HepG2 (cell line): ENCODE measurements around the gene PADI6. TPM values are rescaled to one million over a fixed set of nuclear protein-coding genes. Genes with fewer than 3 reads are reported as not detected.

Experiments used
- ESRRA ChIP-seq: sonication (generic); formaldehyde crosslinking; IDR thresholded peaks from 2 replicates; pipeline ENCODE4 v1.5.1; 2020; ENCODE audit warnings: mild to moderate bottlenecking, low read depth, missing genetic modification reagents
- ETS1 ChIP-seq: sonication (generic); formaldehyde crosslinking; IDR thresholded peaks from 2 replicates; pipeline ENCODE4 v1.4.0; 2020; ENCODE audit warnings: missing genetic modification reagents
- FLYWCH1 ChIP-seq: sonication (generic); formaldehyde crosslinking; IDR thresholded peaks from 2 replicates; pipeline ENCODE4 v1.8.1; 2023; ENCODE audit warnings: mild to moderate bottlenecking, missing genetic modification reagents
- FOXC1 ChIP-seq: sonication (generic); formaldehyde crosslinking; IDR thresholded peaks from 2 replicates; pipeline ENCODE4 v1.8.0; 2022; ENCODE audit warnings: mild to moderate bottlenecking, missing genetic modification reagents, borderline replicate concordance
- GATAD2A ChIP-seq: IDR thresholded peaks from 2 replicates; pipeline ENCODE4 v1.6.1; 2016
- IRX3 ChIP-seq: sonication (generic); formaldehyde crosslinking; IDR thresholded peaks from 2 replicates; pipeline ENCODE4 v1.8.1; 2023; ENCODE audit warnings: mild to moderate bottlenecking, low read depth, missing genetic modification reagents, borderline replicate concordance
- MYC ChIP-seq: sonication (generic); formaldehyde crosslinking; IDR thresholded peaks from 2 replicates; pipeline ENCODE4 v1.9.0; 2021; ENCODE audit warnings: missing genetic modification reagents, borderline replicate concordance
- NCOA1 ChIP-seq: sonication (generic); formaldehyde crosslinking; IDR thresholded peaks from 2 replicates; pipeline ENCODE4 v1.9.0; 2021; ENCODE audit warnings: missing genetic modification reagents
- PITX1 ChIP-seq: sonication (generic); formaldehyde crosslinking; IDR thresholded peaks from 2 replicates; pipeline ENCODE4 v1.5.1; 2020; ENCODE audit warnings: mild to moderate bottlenecking, missing genetic modification reagents
- POLR2G ChIP-seq: fragments of 200-400 bp; formaldehyde crosslinking; IDR thresholded peaks from 2 replicates; pipeline ENCODE4 v1.6.1; 2018; ENCODE audit warnings: mild to moderate bottlenecking, low read depth, low read length, moderate library complexity
- SMC3 ChIP-seq: IDR thresholded peaks from 2 replicates; pipeline ENCODE4 v1.6.1; 2011; ENCODE audit warnings: low read length, improper control_type of control experiment
- SP2 ChIP-seq: sonication (generic); formaldehyde crosslinking; IDR thresholded peaks from 2 replicates; pipeline ENCODE4 v1.5.1; 2020; ENCODE audit warnings: mild to moderate bottlenecking, missing genetic modification reagents
- TEAD3 ChIP-seq: optimal IDR thresholded peaks from 2 replicates; pipeline ENCODE3; 2016; ENCODE audit warnings: borderline replicate concordance
- YEATS4 ChIP-seq: sonication (generic); formaldehyde crosslinking; IDR thresholded peaks from 2 replicates; pipeline ENCODE4 v1.4.0; 2020; ENCODE audit warnings: missing genetic modification reagents, borderline replicate concordance
- ZMYM3 ChIP-seq: sonication (generic); formaldehyde crosslinking; IDR thresholded peaks from 2 replicates; pipeline ENCODE4 v1.5.1; 2020; ENCODE audit warnings: mild to moderate bottlenecking, missing genetic modification reagents
- ZNF224 ChIP-seq: sonication (generic); formaldehyde crosslinking; IDR thresholded peaks from 2 replicates; pipeline ENCODE4 v1.5.0; 2020; ENCODE audit warnings: mild to moderate bottlenecking, missing genetic modification reagents
- ZNF574 ChIP-seq: sonication (generic); formaldehyde crosslinking; IDR thresholded peaks from 2 replicates; pipeline ENCODE4 v1.4.0; 2020; ENCODE audit warnings: missing genetic modification reagents
- ZNF598 ChIP-seq: sonication (generic); formaldehyde crosslinking; IDR thresholded peaks from 2 replicates; pipeline ENCODE4 v1.5.1; 2020; ENCODE audit warnings: mild to moderate bottlenecking, missing genetic modification reagents, borderline replicate concordance
- polyA plus RNA-seq, 8 experiments: library from polyadenylated mRNA; depleted of rRNA in 3 of 8; stranded (reverse) in 7 of 8; unstranded in 1 of 8; fragments of >200 nt; fragmentation: Illumina TruSeq in 4 of 8; extraction: Trizol in 4 of 8; gene quantifications; 2 replicates each; pipeline versions ENCODE4 v1.2.1 to v1.2.3, GENCODE V29; 2011 to 2016; ENCODE audit warnings: low read depth in 4 of 8, missing spikeins in 1 of 8, mixed read lengths in 1 of 8; ENCODE audit not compliant: insufficient read depth in 1 of 8
- total RNA-seq, 5 experiments: library from RNA; depleted of rRNA; stranded (reverse); fragments of >200 nt; fragmentation: Illumina TruSeq; extraction: Trizol; gene quantifications; 2 replicates each; pipeline ENCODE4 v1.2.3, GENCODE V29; 2016; ENCODE audit warnings: low read depth in 1 of 5
- TF ChIP-seq, protein P1 (sequence below): sonication (generic); formaldehyde crosslinking; IDR thresholded peaks from 2 replicates; pipeline ENCODE4 v1.9.0; 2022; ENCODE audit warnings: missing genetic modification reagents, mild to moderate bottlenecking, borderline replicate concordance
- TF ChIP-seq, protein P2 (sequence below): sonication (generic); formaldehyde crosslinking; conservative IDR thresholded peaks from 2 replicates; pipeline ENCODE4 v1.4.0; 2020; ENCODE audit warnings: mild to moderate bottlenecking, missing genetic modification reagents, moderate library complexity

PADI6 gene
- total and polyA plus RNA-seq, 2 of the 13 experiments (the other 11 are each of a cell fraction or from before 2014, with no cell fraction given) = not detected

- TF ChIP-seq, protein P1, sequence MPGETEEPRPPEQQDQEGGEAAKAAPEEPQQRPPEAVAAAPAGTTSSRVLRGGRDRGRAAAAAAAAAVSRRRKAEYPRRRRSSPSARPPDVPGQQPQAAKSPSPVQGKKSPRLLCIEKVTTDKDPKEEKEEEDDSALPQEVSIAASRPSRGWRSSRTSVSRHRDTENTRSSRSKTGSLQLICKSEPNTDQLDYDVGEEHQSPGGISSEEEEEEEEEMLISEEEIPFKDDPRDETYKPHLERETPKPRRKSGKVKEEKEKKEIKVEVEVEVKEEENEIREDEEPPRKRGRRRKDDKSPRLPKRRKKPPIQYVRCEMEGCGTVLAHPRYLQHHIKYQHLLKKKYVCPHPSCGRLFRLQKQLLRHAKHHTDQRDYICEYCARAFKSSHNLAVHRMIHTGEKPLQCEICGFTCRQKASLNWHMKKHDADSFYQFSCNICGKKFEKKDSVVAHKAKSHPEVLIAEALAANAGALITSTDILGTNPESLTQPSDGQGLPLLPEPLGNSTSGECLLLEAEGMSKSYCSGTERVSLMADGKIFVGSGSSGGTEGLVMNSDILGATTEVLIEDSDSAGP = peak; percentile 55; the same call in 1 of the 2 replicates
- TF ChIP-seq GATAD2A = 0 out of 2 replicates have a peak, but pooled peaks have one; percentile 18
- no peak for TF ChIP-seq NCOA1 (CRISPR knock-in tag)
- TF ChIP-seq POLR2G = peak; percentile 50; the same call in 1 of the 2 replicates
- TF ChIP-seq ZNF598 (CRISPR knock-in tag) = peak; percentile 59; the same call in 1 of the 2 replicates
- no peak for TF ChIP-seq ZNF224 (CRISPR knock-in tag)
- TF ChIP-seq, protein P2, sequence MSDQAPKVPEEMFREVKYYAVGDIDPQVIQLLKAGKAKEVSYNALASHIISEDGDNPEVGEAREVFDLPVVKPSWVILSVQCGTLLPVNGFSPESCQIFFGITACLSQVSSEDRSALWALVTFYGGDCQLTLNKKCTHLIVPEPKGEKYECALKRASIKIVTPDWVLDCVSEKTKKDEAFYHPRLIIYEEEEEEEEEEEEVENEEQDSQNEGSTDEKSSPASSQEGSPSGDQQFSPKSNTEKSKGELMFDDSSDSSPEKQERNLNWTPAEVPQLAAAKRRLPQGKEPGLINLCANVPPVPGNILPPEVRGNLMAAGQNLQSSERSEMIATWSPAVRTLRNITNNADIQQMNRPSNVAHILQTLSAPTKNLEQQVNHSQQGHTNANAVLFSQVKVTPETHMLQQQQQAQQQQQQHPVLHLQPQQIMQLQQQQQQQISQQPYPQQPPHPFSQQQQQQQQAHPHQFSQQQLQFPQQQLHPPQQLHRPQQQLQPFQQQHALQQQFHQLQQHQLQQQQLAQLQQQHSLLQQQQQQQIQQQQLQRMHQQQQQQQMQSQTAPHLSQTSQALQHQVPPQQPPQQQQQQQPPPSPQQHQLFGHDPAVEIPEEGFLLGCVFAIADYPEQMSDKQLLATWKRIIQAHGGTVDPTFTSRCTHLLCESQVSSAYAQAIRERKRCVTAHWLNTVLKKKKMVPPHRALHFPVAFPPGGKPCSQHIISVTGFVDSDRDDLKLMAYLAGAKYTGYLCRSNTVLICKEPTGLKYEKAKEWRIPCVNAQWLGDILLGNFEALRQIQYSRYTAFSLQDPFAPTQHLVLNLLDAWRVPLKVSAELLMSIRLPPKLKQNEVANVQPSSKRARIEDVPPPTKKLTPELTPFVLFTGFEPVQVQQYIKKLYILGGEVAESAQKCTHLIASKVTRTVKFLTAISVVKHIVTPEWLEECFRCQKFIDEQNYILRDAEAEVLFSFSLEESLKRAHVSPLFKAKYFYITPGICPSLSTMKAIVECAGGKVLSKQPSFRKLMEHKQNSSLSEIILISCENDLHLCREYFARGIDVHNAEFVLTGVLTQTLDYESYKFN (CRISPR knock-in tag) = 0 out of 2 replicates have a peak, but pooled peaks have one; percentile 13
- TF ChIP-seq FLYWCH1 (CRISPR knock-in tag) = no peak
- peak; percentile 40; the same call in 1 of the 2 replicates for TF ChIP-seq SMC3
- no peak for TF ChIP-seq SP2
- TF ChIP-seq PITX1 (CRISPR knock-in tag) = 0 out of 2 replicates have a peak, but pooled peaks have one; percentile 27
- TF ChIP-seq FOXC1 (CRISPR knock-in tag) = no peak
- TF ChIP-seq YEATS4 (CRISPR knock-in tag) = 0 out of 2 replicates have a peak, but pooled peaks have one; percentile 33
- TF ChIP-seq TEAD3 (CRISPR knock-in tag) = peak; percentile 26
- TF ChIP-seq ZNF574 (CRISPR knock-in tag) = peak; percentile 93
- TF ChIP-seq ETS1 (CRISPR knock-in tag) = no peak
- no peak for TF ChIP-seq IRX3
- peak; percentile 79 for TF ChIP-seq ESRRA
- peak; percentile 41; the same call in 1 of the 2 replicates for TF ChIP-seq MYC (CRISPR knock-in tag)
- TF ChIP-seq ZMYM3 (CRISPR knock-in tag) = peak; percentile 63; the same call in 1 of the 2 replicates
These were observed 34.1 kb downstream of the PADI6 start (continued) for GRCh38 chr1:17405898-17406759.
